ENCODE results near the gene SETDB1.
"Not testable (repeated sequence)": the region's sequence is repeated elsewhere in the genome, so short reads cannot be mapped to it uniquely, and the experiment has no call there.

The SETDB1 gene

GRCh38 chr1:150927624-150928023, 1.5 kb downstream of the SETDB1 start:
- peaks cover 19% of the 10 kb centered on the region for H3K36me3 ChIP-seq (ENCODE audit: insufficient read depth, low read length)
- H4K20me1 ChIP-seq (ENCODE audit: insufficient read depth, low read length, poor library complexity, severe bottlenecking) = peaks cover 5% of the 10 kb centered on the region
- no peaks in the 10 kb centered on the region for H3K9me2 ChIP-seq (replicated peaks; ENCODE audit: low read depth, low read length)
- peaks cover 12% of the 10 kb centered on the region for H3K4me1 ChIP-seq (ENCODE audit: insufficient read depth, low read length, poor library complexity, severe bottlenecking)
- H2AFZ ChIP-seq (ENCODE audit: low read length) = no peak overlapping the region
- peak overlapping the region; percentile 92 for H3K4me3 ChIP-seq (ENCODE audit: low read length, poor library complexity, severe bottlenecking)
- no peaks in the 10 kb centered on the region for H3K9me3 ChIP-seq (ENCODE audit: insufficient read depth, low read depth, low read length)
- TF ChIP-seq CTCF (conservative IDR thresholded peaks at IDR 0.05; ENCODE audit: low read length) (no peak), EZH2phosphoT487 (IDR thresholded peaks at IDR 0.05; ENCODE audit: borderline replicate concordance) (no peak)
- H3K4me2 ChIP-seq (ENCODE audit: low read depth, low read length, poor library complexity, severe bottlenecking) = peak overlapping the region; percentile 82
- no peaks in the 10 kb centered on the region for H3F3A ChIP-seq (ENCODE audit: low read depth)
- H3K27me3 ChIP-seq (ENCODE audit: insufficient read depth, low read length, poor library complexity, severe bottlenecking) = no peaks in the 10 kb centered on the region
- peak overlapping the region; percentile 88 for H3K9ac ChIP-seq (ENCODE audit: low read depth, low read length, poor library complexity, severe bottlenecking)
- H3K79me2 ChIP-seq (ENCODE audit: insufficient read depth, low read length) = peaks cover 39% of the 10 kb centered on the region

- no peak for TF ChIP-seq EZH2phosphoT487 (IDR thresholded peaks at IDR 0.05; ENCODE audit: borderline replicate concordance)
- no peak for TF ChIP-seq CTCF (conservative IDR thresholded peaks at IDR 0.05; ENCODE audit: low read length)
- H3K9me3 ChIP-seq (ENCODE audit: insufficient read depth, low read depth, low read length) = no peaks in the 10 kb centered on the region
- H2AFZ ChIP-seq (ENCODE audit: low read length) = no peak overlapping the region
- no peaks in the 10 kb centered on the region for H3F3A ChIP-seq (ENCODE audit: low read depth)
- peaks cover 12% of the 10 kb centered on the region for H3K4me1 ChIP-seq (ENCODE audit: insufficient read depth, low read length, poor library complexity, severe bottlenecking)
- H4K20me1 ChIP-seq (ENCODE audit: insufficient read depth, low read length, poor library complexity, severe bottlenecking) = peaks cover 5% of the 10 kb centered on the region
- peak overlapping the region; percentile 92 for H3K4me3 ChIP-seq (ENCODE audit: low read length, poor library complexity, severe bottlenecking)
- no peaks in the 10 kb centered on the region for H3K27me3 ChIP-seq (ENCODE audit: insufficient read depth, low read length, poor library complexity, severe bottlenecking)
- no peak overlapping the region for H3K9ac ChIP-seq (ENCODE audit: low read depth, low read length, poor library complexity, severe bottlenecking)
- H3K9me2 ChIP-seq (replicated peaks; ENCODE audit: low read depth, low read length) = no peaks in the 10 kb centered on the region
- H3K79me2 ChIP-seq (ENCODE audit: insufficient read depth, low read length) = peaks cover 39% of the 10 kb centered on the region
- H3K4me2 ChIP-seq (ENCODE audit: low read depth, low read length, poor library complexity, severe bottlenecking) = peak overlapping the region; percentile 82
- H3K36me3 ChIP-seq (ENCODE audit: insufficient read depth, low read length) = peaks cover 19% of the 10 kb centered on the region
These were observed 2.1 kb downstream of the SETDB1 start for GRCh38 chr1:150928286-150928685.

GRCh38 chr1:150928775-150929174, 2.6 kb downstream of the SETDB1 start:
- peaks cover 12% of the 10 kb centered on the region for H3K4me1 ChIP-seq (ENCODE audit: insufficient read depth, low read length, poor library complexity, severe bottlenecking)
- H3K79me2 ChIP-seq (ENCODE audit: insufficient read depth, low read length) = peaks cover 39% of the 10 kb centered on the region

GRCh38 chr1:150931773-150932172, 5.6 kb downstream of the SETDB1 start:
- no peaks in the 10 kb centered on the region for H3K9me2 ChIP-seq (replicated peaks; ENCODE audit: low read depth, low read length)

More at GRCh38 chr1:150928775-150929174, 2.6 kb downstream of the SETDB1 start:
- not testable (repeated sequence) for H3K4me3 ChIP-seq (ENCODE audit: low read length, poor library complexity, severe bottlenecking); H3K9me2 ChIP-seq (replicated peaks; ENCODE audit: low read depth, low read length); H3F3A ChIP-seq (ENCODE audit: low read depth); H3K4me2 ChIP-seq (ENCODE audit: low read depth, low read length, poor library complexity, severe bottlenecking); H3K9ac ChIP-seq (ENCODE audit: low read depth, low read length, poor library complexity, severe bottlenecking); H3K27me3 ChIP-seq (ENCODE audit: insufficient read depth, low read length, poor library complexity, severe bottlenecking); H3K9me3 ChIP-seq (ENCODE audit: insufficient read depth, low read depth, low read length); H2AFZ ChIP-seq (ENCODE audit: low read length); H4K20me1 ChIP-seq (ENCODE audit: insufficient read depth, low read length, poor library complexity, severe bottlenecking)
- H3K36me3 ChIP-seq (ENCODE audit: insufficient read depth, low read length) = peaks cover 19% of the 10 kb centered on the region

More at GRCh38 chr1:150931773-150932172, 5.6 kb downstream of the SETDB1 start:
- H3K4me2 ChIP-seq (ENCODE audit: low read depth, low read length, poor library complexity, severe bottlenecking) = no peak overlapping the region
- H3K27me3 ChIP-seq (ENCODE audit: insufficient read depth, low read length, poor library complexity, severe bottlenecking) = no peaks in the 10 kb centered on the region
- no peak overlapping the region for H2AFZ ChIP-seq (ENCODE audit: low read length)
- H4K20me1 ChIP-seq (ENCODE audit: insufficient read depth, low read length, poor library complexity, severe bottlenecking) = peaks cover 8% of the 10 kb centered on the region
- no peaks in the 10 kb centered on the region for H3K9me3 ChIP-seq (ENCODE audit: insufficient read depth, low read depth, low read length)
- peaks cover 30% of the 10 kb centered on the region for H3K36me3 ChIP-seq (ENCODE audit: insufficient read depth, low read length)
- TF ChIP-seq EZH2phosphoT487 (IDR thresholded peaks at IDR 0.05; ENCODE audit: borderline replicate concordance) = no peak
- no peak for TF ChIP-seq CTCF (conservative IDR thresholded peaks at IDR 0.05; ENCODE audit: low read length)
- no peaks in the 10 kb centered on the region for H3F3A ChIP-seq (ENCODE audit: low read depth)
- H3K79me2 ChIP-seq (ENCODE audit: insufficient read depth, low read length) = peaks cover 55% of the 10 kb centered on the region
- no peak overlapping the region for H3K9ac ChIP-seq (ENCODE audit: low read depth, low read length, poor library complexity, severe bottlenecking)
- no peak overlapping the region for H3K4me3 ChIP-seq (ENCODE audit: low read length, poor library complexity, severe bottlenecking)
- peaks cover 8% of the 10 kb centered on the region for H3K4me1 ChIP-seq (ENCODE audit: insufficient read depth, low read length, poor library complexity, severe bottlenecking)

Data from Loucy (cell line).